SK-N-SH treated with all-trans-retinoic acid at 6 μM for 48 hours (cell line): ENCODE measurements around the gene ICE1.
"Not testable (repeated sequence)": the region's sequence is repeated elsewhere in the genome, so short reads cannot be mapped to it uniquely, and the experiment has no call there.

Source experiments
- GLIS3 ChIP-seq: fragments of 250-450 bp; sonication (Bioruptor Pico); IDR thresholded peaks from 2 replicates; pipeline ENCODE4 v1.5.0; 2020; ENCODE audit warnings: mild to moderate bottlenecking, moderate library complexity
- ZC3H10 ChIP-seq: fragments of 250-450 bp; sonication (Bioruptor Pico); IDR thresholded peaks from 2 replicates; pipeline ENCODE4 v1.5.1; 2021; ENCODE audit warnings: mild to moderate bottlenecking, moderate library complexity
- ZFP3 ChIP-seq: fragments of 250-450 bp; sonication (Bioruptor Pico); IDR thresholded peaks from 2 replicates; pipeline ENCODE4 v1.5.0; 2020; ENCODE audit warnings: mild to moderate bottlenecking, moderate library complexity
- TF ChIP-seq, protein P1 (sequence below): fragments of 250-450 bp; sonication (Bioruptor Pico); IDR thresholded peaks from 2 replicates; pipeline ENCODE4 v1.8.0; 2020; ENCODE audit warnings: mild to moderate bottlenecking, moderate library complexity, borderline replicate concordance
- TF ChIP-seq, protein P2 (sequence below): fragments of 250-450 bp; sonication (Bioruptor Pico); IDR thresholded peaks from 2 replicates; pipeline ENCODE4 v1.5.1; 2020; ENCODE audit warnings: low read depth, mild to moderate bottlenecking, moderate library complexity

- TF ChIP-seq ZC3H10, GLIS3, ZFP3: not testable (repeated sequence)
- TF ChIP-seq, protein P1, sequence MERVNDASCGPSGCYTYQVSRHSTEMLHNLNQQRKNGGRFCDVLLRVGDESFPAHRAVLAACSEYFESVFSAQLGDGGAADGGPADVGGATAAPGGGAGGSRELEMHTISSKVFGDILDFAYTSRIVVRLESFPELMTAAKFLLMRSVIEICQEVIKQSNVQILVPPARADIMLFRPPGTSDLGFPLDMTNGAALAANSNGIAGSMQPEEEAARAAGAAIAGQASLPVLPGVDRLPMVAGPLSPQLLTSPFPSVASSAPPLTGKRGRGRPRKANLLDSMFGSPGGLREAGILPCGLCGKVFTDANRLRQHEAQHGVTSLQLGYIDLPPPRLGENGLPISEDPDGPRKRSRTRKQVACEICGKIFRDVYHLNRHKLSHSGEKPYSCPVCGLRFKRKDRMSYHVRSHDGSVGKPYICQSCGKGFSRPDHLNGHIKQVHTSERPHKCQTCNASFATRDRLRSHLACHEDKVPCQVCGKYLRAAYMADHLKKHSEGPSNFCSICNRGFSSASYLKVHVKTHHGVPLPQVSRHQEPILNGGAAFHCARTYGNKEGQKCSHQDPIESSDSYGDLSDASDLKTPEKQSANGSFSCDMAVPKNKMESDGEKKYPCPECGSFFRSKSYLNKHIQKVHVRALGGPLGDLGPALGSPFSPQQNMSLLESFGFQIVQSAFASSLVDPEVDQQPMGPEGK (CRISPR knock-in tag), result not testable (repeated sequence)
- TF ChIP-seq, protein P2, sequence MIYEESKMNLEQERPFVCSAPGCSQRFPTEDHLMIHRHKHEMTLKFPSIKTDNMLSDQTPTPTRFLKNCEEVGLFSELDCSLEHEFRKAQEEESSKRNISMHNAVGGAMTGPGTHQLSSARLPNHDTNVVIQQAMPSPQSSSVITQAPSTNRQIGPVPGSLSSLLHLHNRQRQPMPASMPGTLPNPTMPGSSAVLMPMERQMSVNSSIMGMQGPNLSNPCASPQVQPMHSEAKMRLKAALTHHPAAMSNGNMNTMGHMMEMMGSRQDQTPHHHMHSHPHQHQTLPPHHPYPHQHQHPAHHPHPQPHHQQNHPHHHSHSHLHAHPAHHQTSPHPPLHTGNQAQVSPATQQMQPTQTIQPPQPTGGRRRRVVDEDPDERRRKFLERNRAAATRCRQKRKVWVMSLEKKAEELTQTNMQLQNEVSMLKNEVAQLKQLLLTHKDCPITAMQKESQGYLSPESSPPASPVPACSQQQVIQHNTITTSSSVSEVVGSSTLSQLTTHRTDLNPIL (CRISPR knock-in tag), result not testable (repeated sequence)
Observed at GRCh38 chr5:5395093-5395492, 27.4 kb upstream of the ICE1 start.
